Measurements from ENCODE around the gene CAV2.
A peak's percentile ranks its signal among the peaks of the same experiment; 100 is the strongest.

CAV2 gene

DNA sequence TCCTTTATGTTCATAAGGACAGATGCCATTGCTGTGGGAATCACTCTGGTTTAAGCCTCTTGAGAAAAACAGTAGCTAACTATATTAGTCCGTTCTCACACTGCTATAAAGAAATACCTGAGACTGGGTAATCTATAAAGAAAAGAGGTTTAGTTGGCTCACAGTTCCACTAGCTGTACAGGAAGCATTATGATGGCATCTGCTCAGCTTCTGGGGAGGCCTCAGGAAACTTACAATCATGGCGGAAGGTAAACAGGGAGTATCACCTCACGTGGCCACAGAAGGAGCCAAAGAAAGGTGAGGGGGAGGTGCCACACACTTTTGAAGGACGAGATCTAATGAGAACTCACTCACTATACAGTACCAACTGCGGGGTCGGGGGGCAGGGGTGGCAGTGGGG lies 2.9 kb upstream of the CAV2 start:
- DNase-seq, result no peak

DNA sequence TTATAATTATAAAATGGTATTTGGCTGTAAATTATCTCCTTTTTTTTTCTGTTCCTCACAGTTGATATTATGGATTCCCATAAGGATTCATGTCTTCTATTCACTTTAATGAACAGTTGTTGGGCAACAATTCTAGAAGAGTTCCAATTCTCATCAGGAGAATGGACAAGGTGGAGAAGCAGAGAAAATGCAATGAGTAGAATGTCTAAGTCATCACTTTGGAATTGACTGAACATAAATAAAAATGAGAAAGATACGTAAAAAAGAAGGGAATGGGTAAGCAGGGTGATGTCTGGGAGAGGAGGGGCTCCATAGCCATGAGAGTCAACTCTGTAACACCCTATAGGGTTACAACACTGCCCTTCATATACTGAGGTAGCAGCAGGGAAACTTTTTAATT lies 1.8 kb upstream of the CAV2 start:
- DNase-seq, result no peak

DNA sequence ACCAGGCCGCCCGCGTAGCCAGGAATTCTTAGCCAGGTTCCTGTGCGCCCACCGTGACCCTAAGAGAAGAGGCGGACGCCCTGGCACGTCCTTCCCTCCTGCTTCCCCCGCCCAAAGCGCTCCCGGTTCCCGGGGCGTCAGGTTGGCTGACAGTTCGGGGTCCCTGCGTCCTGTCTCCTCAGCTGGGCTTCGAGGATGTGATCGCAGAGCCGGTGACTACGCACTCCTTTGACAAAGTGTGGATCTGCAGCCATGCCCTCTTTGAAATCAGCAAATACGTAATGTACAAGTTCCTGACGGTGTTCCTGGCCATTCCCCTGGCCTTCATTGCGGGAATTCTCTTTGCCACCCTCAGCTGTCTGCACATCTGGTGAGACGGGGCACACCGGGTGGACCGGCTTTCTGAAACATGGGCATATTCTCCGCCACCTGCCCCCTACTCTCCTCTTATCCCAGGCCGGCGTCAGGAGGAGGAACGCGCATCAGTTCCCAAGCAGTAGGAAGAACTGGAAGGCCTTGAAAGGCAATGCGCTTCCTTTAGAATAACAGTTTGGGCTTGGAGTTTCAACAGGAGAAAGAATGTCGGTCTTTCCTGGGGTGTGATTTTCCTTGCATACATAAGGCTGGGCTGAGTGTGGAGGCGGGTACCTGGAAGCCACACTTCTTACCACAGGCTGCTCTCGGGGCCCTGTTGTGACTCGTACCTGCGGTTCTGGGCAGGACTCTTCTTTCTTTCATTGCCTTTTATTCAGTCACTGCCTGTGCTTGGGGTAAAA lies 728 bp downstream of the CAV2 start:
- DNase-seq, result no peak

DNA sequence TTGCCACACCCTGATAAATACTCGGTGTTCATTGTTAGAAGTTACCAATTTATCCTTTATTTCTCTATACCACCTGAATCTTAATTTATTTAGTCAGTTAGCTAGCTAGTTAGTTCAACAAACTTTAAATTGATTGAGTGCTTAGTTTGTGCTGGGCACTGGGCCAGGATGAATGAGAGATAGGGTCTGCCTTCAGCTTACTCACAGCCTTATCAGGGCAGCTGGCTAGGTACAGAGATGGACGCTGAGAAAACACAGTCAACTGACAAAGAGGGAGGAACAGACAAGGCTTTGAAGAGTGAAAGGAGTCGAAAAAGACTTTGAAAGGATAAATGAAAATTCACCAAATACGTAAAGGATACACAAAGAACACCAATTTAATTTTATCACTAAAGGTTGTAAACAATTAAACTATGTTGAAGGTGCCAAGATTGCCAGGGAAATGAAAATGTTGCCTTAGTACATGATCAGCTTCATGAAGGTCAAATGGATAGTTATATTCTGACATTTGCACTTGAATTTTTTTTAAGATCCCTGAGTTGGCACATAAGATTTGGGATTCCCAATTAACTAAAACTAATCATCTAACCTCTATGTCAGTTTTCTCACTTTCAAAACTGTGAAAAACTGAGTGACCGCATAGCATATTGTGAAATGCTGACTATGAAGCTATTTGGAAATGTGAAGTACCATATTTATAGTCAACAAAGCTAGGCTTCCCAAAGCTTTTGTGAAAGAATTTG lies 2.1 kb downstream of the CAV2 start:
- no peak for DNase-seq

DNA sequence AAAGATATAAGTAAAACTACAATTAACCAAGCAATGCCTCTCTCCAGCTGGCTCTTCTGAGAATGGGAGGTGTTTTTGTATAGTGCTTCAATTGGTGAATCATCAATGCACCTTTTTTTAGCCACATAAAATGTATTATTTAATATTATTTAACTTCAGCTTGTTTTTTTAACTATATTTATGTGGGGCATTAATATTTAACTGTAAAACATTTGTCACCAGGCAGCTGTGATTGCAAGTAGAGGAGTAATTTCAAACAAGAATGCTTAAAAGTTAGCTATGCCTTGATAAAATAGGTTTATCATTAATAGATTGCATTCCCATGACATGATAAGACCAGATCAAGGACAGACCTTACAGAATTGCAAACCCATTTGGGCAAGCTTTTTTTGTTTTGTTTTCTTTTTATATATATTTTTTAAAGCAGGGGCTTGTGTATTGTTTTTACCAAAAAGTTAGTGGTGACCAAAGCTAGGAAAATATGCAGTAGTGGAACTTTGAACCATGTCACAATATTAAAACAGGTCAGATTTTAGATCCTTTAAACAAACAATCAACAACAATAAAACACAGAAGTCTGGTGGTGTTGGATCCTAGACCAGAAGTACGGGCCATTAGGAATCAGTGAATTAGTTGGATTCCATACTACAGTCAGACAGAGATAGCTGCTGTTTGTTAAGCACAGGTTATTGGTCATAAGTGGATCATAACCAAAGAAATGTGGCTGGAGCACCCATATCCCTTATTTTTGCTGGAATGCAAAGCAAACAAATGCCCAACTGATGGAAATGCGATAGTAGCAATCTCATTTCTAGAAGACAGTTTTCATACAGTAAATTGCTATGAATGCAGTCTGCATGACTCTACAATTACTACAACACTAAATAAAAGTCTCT lies 2.9 kb downstream of the CAV2 start:
- no peak for DNase-seq

DNA sequence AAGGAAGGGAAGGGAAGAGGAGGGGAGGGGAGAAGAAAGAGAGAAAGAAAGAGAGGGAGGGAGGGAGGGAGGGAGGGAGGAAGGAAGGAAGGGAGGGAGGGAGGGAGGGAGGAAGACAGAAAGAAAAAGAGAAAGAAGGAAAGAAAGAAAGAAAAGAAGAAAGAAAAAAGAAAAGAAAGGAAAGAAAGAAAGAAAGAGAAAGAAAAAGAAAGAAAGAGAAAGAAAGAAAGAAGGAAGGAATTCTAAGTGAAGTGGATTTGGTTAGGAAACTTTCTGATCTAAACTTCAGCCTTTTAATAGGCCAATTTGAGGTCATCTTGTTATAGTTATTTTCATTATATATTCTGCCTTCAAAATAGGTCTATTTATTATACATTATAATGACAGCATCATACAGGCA lies 4.3 kb downstream of the CAV2 start:
- DNase-seq, result no peak

DNA sequence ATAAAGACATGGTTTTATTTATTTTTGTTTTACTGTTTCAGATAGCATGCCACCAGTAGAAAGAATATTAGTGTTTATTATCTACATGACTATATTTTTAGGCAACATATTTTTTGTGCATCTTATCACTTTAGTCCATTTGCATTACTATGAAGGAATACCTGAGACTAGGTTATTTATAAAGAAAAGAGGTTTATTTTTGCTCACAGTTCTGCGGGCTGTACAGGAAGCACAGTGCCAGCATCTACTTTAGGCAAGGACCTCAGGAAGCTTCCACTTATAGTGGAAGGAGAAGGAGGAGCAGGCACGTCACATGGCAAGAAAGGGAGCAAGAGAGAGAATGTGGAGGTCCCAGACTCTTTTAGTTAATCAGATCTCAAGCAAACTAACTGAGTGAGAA lies 5.7 kb downstream of the CAV2 start:
- no peak for DNase-seq

DNA sequence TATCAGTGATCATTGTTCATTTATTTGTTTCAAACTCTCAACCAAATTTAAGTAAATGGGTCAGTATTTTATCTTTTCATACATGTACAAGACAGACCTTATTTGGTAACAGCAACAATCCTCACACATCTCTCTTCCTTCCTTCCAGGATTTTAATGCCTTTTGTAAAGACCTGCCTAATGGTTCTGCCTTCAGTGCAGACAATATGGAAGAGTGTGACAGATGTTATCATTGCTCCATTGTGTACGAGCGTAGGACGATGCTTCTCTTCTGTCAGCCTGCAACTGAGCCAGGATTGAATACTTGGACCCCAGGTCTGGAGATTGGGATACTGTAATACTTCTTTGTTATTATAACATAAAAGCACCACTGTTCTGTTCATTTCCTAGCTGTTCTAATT lies 6.3 kb downstream of the CAV2 start:
- DNase-seq, result no peak

DNA sequence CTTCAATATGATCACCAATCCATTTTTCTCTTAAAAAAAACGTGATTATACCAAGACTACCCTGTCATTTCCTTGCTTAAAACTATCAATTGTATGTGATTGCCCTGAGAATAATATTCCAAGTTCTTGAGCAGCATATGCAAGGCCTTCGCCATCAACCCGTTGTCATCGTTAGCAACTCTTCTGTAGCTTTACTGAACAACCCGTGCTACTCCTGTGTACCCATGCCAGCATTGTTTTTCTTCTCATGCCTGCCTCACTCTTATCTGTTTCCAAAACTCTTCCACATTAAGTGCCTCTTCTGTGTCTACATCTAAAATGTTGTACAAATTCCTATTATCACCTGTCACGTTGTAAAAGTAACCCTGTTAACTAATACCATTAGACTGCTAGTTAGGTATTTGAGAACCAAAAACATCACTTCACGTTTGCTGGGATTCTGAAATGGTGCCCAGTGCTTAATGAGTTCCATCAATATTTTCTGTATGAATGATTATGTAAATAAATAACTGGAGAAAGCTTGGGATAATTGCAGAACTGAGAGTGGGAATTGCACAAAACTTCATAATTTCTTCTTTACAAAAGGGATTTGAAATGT lies 10.5 kb downstream of the CAV2 start:
- DNase-seq, result no peak

DNA sequence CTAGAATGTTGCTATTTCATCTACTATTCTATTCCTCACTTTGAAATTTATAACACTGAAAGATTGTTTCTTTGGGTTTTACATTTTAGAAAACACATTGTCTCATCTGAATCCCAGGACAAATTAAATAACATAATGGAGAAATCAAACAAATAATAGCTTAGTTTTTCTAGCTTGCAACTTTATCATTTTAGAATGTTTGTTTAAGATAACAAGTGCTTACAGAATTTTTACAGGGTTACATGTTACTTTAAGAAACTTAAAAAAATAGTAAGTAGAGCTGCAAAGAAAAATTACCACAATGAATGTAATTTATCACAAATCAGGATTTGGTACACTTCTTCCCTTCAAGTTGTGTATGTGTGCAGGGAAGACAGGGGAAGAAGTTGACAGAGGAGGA lies 11.3 kb downstream of the CAV2 start:
- no peak for DNase-seq

DNA sequence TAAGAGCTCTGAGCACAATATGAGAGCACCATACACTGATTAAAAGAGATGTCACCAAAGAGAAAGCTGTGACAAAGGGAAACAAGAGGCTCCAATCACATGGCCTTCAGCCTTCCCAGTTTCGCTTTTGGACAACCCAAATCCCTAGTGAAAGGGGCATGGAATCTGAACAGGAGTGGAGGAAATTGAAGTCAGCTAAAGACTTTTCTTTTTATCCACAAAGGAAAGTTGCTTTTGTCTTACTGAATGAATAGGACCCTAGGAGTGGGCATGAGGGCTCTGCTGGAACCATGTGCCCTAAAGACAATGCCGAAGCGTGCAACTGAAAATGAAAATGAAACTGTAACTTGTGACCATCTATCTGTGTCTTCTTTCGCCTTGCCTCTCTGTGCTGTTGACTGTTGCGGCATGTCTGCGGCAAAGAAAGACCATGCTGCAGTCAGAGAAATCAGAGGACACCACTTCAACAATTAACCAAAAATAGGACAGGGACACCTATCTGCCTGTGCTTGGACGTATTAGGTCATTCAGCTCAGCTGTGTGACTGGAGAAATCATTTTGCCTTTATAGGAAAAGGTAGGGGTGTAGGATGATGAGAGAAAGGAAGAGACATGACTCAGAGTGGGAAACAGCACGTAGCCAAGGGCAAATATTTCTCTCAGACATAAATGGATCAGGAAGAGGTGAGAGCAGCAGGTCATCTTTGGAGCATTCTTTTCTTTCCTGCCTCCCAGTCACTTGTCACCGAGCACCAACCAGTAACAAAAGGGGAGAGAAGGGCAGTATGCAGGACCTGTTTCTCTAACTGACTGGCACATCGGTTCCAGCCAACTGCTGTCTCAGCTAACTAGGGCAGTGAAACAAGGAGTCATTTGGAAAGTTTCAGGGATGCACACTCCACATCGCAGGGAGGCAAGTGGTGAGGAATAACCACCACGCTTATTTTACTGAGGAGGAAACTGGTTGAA lies 12.3 kb downstream of the CAV2 start:
- no peak for DNase-seq

DNA sequence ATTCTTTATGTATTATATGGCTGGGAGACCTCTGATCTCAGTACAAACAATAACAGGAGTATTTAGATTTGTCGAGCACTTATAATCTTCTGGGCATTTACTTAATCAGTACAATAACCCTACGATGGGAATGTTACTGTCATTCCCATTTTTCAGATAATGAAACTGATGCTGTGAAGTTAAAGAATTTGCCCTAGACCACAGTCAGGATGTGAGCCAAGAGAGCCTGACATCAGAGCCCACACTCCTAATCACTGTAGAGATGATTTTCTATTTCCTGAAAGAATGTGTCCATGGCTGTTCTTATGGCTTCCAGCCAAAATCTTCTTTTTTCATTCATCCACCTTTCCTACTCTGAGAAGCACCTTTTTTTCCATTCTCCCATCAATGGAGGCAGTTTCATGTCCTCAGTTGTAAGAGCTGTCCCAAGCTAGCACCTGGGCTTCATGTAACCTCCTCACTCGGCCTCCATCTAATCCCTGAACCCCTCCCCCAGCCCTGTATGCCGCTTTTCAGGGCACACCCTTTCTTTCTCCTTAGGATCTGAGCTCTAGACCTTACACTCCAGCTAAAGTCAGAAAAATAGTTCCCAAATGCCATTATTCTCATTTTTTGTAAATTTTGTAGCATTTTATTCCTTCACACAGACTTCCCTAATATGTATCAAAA lies 13.1 kb downstream of the CAV2 start:
- no peak for DNase-seq

DNA sequence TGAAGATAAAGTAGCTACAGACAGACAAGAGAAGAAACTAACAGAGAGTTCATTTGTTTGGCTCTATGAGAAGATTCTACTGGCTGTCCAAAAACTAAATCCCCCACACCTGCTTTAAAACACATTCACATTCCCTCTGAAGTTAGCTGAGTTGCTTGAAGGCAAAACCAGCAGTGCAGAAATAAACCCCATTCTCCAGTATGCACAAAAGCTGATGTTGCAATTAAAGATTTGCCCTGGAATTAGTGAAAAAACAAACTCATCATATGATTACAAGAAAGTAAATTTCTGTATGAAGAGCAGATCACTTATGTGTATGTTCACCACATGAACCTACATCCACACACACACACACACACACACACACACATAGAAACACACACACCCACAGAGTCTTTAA lies 16.0 kb downstream of the CAV2 start:
- DNase-seq, result no peak

DNA sequence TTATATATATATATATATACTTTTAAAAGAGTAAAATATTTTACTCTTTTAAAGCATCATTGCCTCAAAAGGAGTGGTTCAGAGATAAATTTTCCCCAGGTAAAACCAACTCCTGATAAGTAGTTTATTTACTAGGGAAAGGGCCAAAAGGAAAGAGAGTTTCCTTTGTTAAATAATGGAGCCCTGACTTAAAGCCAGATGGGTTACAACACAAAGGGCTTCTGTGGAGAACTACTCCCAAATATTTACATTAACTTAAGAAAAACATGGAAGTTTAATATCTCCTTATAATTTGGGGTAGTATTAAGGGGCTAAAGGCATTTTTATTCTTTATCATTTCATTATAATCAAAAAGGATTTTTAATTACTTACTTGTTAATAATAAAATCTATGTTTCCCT lies 16.8 kb downstream of the CAV2 start:
- DNase-seq, result no peak

DNA sequence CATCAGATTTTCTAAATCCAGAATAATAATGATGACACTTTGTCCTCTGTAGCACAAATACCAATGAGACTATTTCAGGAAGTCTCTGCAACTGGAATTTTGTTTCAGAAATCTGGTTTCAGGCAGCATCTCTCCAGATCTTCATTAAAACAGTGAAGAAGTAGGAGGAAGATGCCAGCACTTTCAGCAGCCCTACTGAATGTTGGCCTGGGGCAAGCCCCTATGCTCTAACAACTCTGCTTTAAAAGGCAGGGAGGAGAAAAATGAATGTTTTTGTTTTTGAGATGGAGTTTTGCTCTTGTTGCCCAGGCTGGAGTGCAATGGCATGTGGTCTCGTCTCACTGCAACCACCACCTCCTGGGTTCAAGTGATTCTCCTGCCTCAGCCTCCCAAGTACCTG lies 18.1 kb downstream of the CAV2 start:
- no peak for DNase-seq

DNA sequence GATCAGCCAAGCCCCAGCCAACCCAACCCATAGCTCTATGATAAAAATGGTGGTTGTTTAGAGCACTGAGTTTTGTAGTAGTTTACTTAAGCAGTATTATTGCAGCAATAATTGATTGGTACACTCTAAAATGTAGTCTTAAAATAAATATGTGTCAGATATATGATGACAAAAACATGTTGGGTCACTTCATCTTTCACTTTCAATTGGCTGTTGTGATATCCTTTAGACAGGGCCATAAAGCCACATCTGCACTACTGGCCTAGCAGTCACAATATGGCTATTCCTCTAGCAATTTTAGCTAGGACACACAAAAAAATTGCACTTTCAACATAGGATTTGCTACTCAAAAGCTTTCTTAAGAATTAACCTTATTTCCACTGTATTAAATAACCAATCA lies 19.4 kb downstream of the CAV2 start:
- no peak for DNase-seq

DNA sequence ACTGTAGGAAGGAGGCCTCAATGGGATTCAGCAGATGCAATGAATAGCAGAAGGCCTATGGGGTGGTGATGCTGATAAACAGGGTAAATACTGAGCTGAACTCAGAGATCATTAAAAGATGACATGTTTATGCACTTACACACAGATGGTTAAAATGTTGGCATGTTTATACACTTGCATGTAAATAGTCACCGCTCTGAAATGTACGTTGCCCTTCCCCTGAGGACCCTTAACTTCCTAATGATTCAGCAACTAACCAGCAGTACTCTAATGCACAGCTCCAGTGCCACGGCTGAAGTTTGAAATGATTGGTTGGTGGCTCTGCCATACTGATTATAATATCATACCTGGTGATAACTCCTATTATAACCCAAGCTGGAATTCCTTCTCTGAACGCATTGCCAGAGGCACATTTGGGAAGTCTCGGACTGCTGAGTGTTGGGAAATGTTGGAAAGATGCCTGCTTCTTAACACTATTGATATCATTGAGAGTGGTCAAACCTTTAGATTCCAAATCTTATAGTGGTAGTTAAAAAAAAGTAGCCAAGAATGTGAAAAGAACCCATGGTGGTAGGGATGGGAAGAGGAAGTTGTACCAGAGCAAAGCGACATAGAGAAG lies 21.6 kb downstream of the CAV2 start:
- DNase-seq, result no peak

DNA sequence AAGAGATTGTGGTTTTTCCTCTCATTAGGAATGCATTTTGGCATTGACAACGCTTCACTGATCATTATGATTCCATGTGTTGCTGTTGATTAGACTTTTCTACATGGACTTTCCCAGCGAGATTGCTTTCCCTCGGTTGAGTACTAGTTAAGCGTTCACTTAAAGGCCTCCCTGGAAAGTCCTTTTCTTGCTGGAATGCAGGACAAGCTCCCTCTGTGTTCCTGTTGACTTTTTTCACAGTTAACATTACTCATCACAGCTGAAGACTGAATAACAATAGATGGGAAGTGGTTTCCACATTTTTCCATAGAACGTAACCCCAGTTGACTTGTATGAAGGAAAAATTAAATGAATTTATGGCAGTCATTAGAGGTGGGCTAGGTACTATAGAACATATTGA lies 22.7 kb downstream of the CAV2 start:
- DNase-seq, result peak; percentile 33

DNA sequence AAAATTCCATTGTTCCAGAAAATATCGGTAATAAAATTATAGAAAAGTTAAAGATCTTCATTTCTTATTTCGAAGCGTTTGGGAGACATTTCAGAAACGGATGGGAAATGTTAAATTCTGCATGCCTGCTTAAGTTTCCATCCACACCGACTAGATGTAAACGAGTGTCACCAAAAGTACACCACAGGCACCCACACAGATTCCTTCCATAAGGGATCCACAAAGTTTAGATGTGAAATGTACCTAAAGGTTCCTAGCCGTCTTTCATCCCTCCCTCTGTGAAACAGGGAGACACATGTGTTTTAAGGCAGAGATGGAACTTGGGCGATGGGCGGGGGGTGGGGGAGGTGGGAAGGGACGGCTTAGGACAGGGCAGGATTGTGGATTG lies 24.7 kb downstream of the CAV2 start:
- DNase-seq, result no peak

DNA sequence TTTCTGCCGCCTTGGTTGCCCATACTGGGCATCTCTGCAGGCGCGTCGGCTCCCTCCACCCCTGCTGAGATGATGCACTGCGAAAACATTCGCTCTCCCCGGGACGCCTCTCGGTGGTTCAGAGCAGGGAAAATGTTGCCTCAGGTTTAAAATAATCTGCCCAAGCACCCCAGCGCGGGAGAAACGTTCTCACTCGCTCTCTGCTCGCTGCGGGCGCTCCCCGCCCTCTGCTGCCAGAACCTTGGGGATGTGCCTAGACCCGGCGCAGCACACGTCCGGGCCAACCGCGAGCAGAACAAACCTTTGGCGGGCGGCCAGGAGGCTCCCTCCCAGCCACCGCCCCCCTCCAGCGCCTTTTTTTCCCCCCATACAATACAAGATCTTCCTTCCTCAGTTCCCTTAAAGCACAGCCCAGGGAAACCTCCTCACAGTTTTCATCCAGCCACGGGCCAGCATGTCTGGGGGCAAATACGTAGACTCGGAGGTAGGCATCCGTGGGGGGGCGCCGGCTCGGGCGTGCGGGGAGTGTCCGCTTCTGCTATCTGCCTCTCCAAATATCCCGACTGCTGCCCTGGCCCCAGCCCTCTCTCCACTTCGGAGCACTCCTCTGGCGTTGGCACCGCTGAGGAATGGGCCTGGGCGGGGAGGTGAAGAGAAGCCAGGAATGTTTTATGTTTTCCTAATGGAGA lies 25.2 kb downstream of the CAV2 start, which contains the start of gene CAV1:
Gene CAV1, plus strand, starts transcription at position 428 of the 689 bp plus-strand sequence. Its CDS starts 27 bp downstream, at position 455.
- peak; percentile 79 for DNase-seq

Measured in eye (tissue), 1 donor.